C4-2B (cell line): ENCODE data around the gene ZNF366.
A peak's percentile ranks its signal among the peaks of the same experiment; 100 is the strongest.

ENCODE experiments used
- ZFX ChIP-seq: fragments of 450-650 bp; IDR thresholded peaks from 2 replicates; pipeline ENCODE4 v1.6.1; 2017
- TF ChIP-seq, protein P1 (sequence below): fragments of 450-650 bp; conservative IDR thresholded peaks from 2 replicates; pipeline ENCODE4 v1.5.1; 2017; ENCODE audit warnings: mild to moderate bottlenecking

DNA sequence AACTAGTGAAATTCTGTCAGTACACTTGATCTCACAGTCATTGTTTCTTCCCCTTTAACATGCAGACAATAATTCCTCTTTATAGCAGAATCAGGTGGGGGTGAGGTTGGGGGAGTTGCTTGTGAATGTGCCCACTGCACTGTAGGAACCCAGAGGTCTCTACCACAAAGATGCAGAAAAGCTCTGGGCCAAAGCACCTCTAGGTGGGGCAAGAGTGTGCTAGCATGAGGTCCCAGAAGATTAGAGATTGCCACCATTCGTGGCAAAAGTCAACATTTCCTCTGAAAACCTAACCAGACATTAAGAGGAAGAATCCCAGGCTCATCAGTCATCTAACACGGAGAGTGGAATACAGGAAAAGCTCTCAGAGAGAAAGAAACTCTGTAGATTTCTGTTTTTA, 112.5 kb downstream of the ZNF366 start:
- TF ChIP-seq, protein P1, sequence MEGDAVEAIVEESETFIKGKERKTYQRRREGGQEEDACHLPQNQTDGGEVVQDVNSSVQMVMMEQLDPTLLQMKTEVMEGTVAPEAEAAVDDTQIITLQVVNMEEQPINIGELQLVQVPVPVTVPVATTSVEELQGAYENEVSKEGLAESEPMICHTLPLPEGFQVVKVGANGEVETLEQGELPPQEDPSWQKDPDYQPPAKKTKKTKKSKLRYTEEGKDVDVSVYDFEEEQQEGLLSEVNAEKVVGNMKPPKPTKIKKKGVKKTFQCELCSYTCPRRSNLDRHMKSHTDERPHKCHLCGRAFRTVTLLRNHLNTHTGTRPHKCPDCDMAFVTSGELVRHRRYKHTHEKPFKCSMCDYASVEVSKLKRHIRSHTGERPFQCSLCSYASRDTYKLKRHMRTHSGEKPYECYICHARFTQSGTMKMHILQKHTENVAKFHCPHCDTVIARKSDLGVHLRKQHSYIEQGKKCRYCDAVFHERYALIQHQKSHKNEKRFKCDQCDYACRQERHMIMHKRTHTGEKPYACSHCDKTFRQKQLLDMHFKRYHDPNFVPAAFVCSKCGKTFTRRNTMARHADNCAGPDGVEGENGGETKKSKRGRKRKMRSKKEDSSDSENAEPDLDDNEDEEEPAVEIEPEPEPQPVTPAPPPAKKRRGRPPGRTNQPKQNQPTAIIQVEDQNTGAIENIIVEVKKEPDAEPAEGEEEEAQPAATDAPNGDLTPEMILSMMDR, result peak; percentile 60
- TF ChIP-seq ZFX, result no peak
